Fibroblast of lung (primary cell): ENCODE measurements around the gene POLR2E. TPM values are rescaled to one million over a fixed set of nuclear protein-coding genes. Genes with fewer than 3 reads are reported as not detected.

ENCODE experiments used
- DNase-seq, 2 donors: peaks; one replicate each; pipeline versions ENCODE4 v3.0.0 to v3.0.0-alpha.2; 2010; ENCODE audit warnings: low read depth in 2 of 2
- H2AFZ ChIP-seq: 2 replicates; pipeline ENCODE4 v1.5.1; 2012; ENCODE audit warnings: low read length, control low read depth, inconsistent platforms
- H3K27ac ChIP-seq: 2 replicates; pipeline ENCODE4 v1.5.1; 2011; ENCODE audit warnings: low read length, control low read depth; ENCODE audit not compliant: insufficient read depth
- H3K27me3 ChIP-seq: 2 replicates; pipeline ENCODE4 v1.5.1; 2011; ENCODE audit warnings: mild to moderate bottlenecking, low read length; ENCODE audit not compliant: control insufficient read depth, insufficient read depth
- H3K36me3 ChIP-seq: 2 replicates; pipeline ENCODE4 v1.5.1; 2011; ENCODE audit warnings: low read length; ENCODE audit not compliant: control insufficient read depth, insufficient read depth
- H3K4me1 ChIP-seq: 2 replicates; pipeline ENCODE4 v1.5.1; 2011; ENCODE audit warnings: low read length; ENCODE audit not compliant: control insufficient read depth, insufficient read depth; ENCODE audit errors: extremely low read depth
- H3K4me2 ChIP-seq: 2 replicates; pipeline ENCODE4 v1.5.1; 2011; ENCODE audit warnings: low read length, control low read depth; ENCODE audit not compliant: insufficient read depth; ENCODE audit errors: extremely low read depth
- H3K4me3 ChIP-seq, 4 experiments: fragments of 200-600 bp in 1 of 4; sonication (generic) in 1 of 4; replicated peaks in 1 of 4; 2 replicates each; pipeline ENCODE4 v1.5.1; 2011 to 2016; ENCODE audit warnings: low read length in 4 of 4, low read depth in 3 of 4, mild to moderate bottlenecking in 3 of 4, control low read depth in 2 of 4, inconsistent platforms in 1 of 4, mixed read lengths in 1 of 4; ENCODE audit not compliant: insufficient read depth in 1 of 4; ENCODE audit errors: control extremely low read depth in 1 of 4
- H3K79me2 ChIP-seq: 2 replicates; pipeline ENCODE4 v1.5.1; 2012; ENCODE audit warnings: mild to moderate bottlenecking, low read length, inconsistent platforms; ENCODE audit not compliant: control insufficient read depth, insufficient read depth
- H3K9ac ChIP-seq: 2 replicates; pipeline ENCODE4 v1.5.1; 2011; ENCODE audit warnings: mild to moderate bottlenecking, low read length, control low read depth; ENCODE audit not compliant: insufficient read depth
- H3K9me3 ChIP-seq: 2 replicates; pipeline ENCODE4 v1.5.1; 2012; ENCODE audit warnings: low read depth, low read length; ENCODE audit not compliant: control insufficient read depth, insufficient read depth
- H4K20me1 ChIP-seq: 2 replicates; pipeline ENCODE4 v1.5.1; 2011; ENCODE audit warnings: low read length; ENCODE audit not compliant: control insufficient read depth, insufficient read depth; ENCODE audit errors: extremely low read depth
- CTCF ChIP-seq, 2 donors: IDR thresholded peaks in 1 of 2; conservative IDR thresholded peaks in 1 of 2; 1 replicate in 1 of 2; 2 replicates in 1 of 2; pipeline ENCODE4 v1.5.1; 2011 to 2012; ENCODE audit warnings: low read length in 2 of 2, control low read depth in 1 of 2, inconsistent platforms in 1 of 2, low read depth in 1 of 2, mild to moderate bottlenecking in 1 of 2
- EZH2 ChIP-seq: IDR thresholded peaks from 2 replicates; pipeline ENCODE4 v1.5.1; 2012; ENCODE audit warnings: low read length, control low read depth, mild to moderate bottlenecking; ENCODE audit errors: missing control alignments
- polyA plus RNA-seq, 2 donors: library from polyadenylated mRNA; depleted of rRNA in 1 of 2; stranded (reverse) in 1 of 2; unstranded in 1 of 2; fragments of >200 nt; gene quantifications; 2 replicates each; pipeline ENCODE4 v1.2.1, GENCODE V29; 2011 to 2012; ENCODE audit warnings: missing spikeins in 1 of 2
- total RNA-seq: library from RNA; depleted of rRNA; stranded (reverse); fragments of >200 nt; gene quantifications from 2 replicates; pipeline ENCODE4 v1.2.1, GENCODE V29; 2014

POLR2E gene
- total and polyA plus RNA-seq, 2 donors (not counting 1 experiment from before 2014, with no cell fraction given), result 55.2 to 130 TPM

- DNase-seq, result no peak
- no peaks in the 10 kb centered on the region for H3K9me3 ChIP-seq
- peak overlapping the region; percentile 1 for H3K9ac ChIP-seq
- H3K4me3 ChIP-seq, result no peak overlapping the region
- no peak overlapping the region for H2AFZ ChIP-seq
- no peak for TF ChIP-seq EZH2
- no peak for TF ChIP-seq CTCF (conservative IDR thresholded peaks at IDR 0.05 in 1 of 2, IDR thresholded peaks at IDR 0.05 in 1 of 2; ENCODE audit: low read depth in 1 of 2, low read length in 2 of 2)
- H3K4me1 ChIP-seq, result peaks cover 4% of the 10 kb centered on the region
- H3K27ac ChIP-seq, result no peak overlapping the region
- no peak overlapping the region for H3K4me2 ChIP-seq
- peaks cover 12% of the 10 kb centered on the region for H3K36me3 ChIP-seq
- no peaks in the 10 kb centered on the region for H4K20me1 ChIP-seq
- H3K79me2 ChIP-seq, result peaks cover 35% of the 10 kb centered on the region
- no peaks in the 10 kb centered on the region for H3K27me3 ChIP-seq
Observed at GRCh38 chr19:1135454-1135853, 40.3 kb upstream of the POLR2E start.

- H4K20me1 ChIP-seq, result no peaks in the 10 kb centered on the region
- peaks cover 45% of the 10 kb centered on the region for H3K79me2 ChIP-seq
- no peaks in the 10 kb centered on the region for H3K9me3 ChIP-seq
- no peak overlapping the region for H2AFZ ChIP-seq
- peaks cover 14% of the 10 kb centered on the region for H3K36me3 ChIP-seq
- peaks cover 4% of the 10 kb centered on the region for H3K4me1 ChIP-seq
- H3K27me3 ChIP-seq, result no peaks in the 10 kb centered on the region
- TF ChIP-seq EZH2 (no peak), CTCF (conservative IDR thresholded peaks at IDR 0.05 in 1 of 2, IDR thresholded peaks at IDR 0.05 in 1 of 2; ENCODE audit: low read depth in 1 of 2, low read length in 2 of 2) (no peak)
- H3K4me2 ChIP-seq, result no peak overlapping the region
- H3K9ac ChIP-seq, result no peak overlapping the region
- no peak for DNase-seq
- H3K27ac ChIP-seq, result peak overlapping the region; percentile 98
- H3K4me3 ChIP-seq, result no peak overlapping the region
Observed at GRCh38 chr19:1134431-1134830, 39.3 kb upstream of the POLR2E start.

- H3K4me3 ChIP-seq, result no peak overlapping the region
- H2AFZ ChIP-seq, result no peak overlapping the region
- H3K9ac ChIP-seq, result no peak overlapping the region
- H3K4me1 ChIP-seq, result peaks cover 4% of the 10 kb centered on the region
- no peaks in the 10 kb centered on the region for H3K27me3 ChIP-seq
- H3K4me2 ChIP-seq, result no peak overlapping the region
- H3K27ac ChIP-seq, result peak overlapping the region; percentile 98
- TF ChIP-seq EZH2 (no peak), CTCF (conservative IDR thresholded peaks at IDR 0.05 in 1 of 2, IDR thresholded peaks at IDR 0.05 in 1 of 2; ENCODE audit: low read depth in 1 of 2, low read length in 2 of 2) (no peak)
- H3K36me3 ChIP-seq, result peaks cover 13% of the 10 kb centered on the region
- no peaks in the 10 kb centered on the region for H3K9me3 ChIP-seq
- no peak for DNase-seq
- no peaks in the 10 kb centered on the region for H4K20me1 ChIP-seq
- H3K79me2 ChIP-seq, result peaks cover 52% of the 10 kb centered on the region
Observed at GRCh38 chr19:1133471-1133929, 38.3 kb upstream of the POLR2E start.
